Activated gamma-delta T cell treated with anti-CD3 and anti-CD28 coated beads, Interleukin-2, amount 50 U/mL, for 16 hours (primary cell): Measurements from ENCODE around the gene GPSM3.
"Not testable (repeated sequence)": the region's sequence is repeated elsewhere in the genome, so short reads cannot be mapped to it uniquely, and the experiment has no call there.

Experiments used
- DNase-seq: peaks from one replicate; pipeline ENCODE4 v3.0.0-alpha.2; 2020; ENCODE audit warnings: low read depth

GPSM3 gene

GRCh38 chr6:32187009-32187709, 5.3 kb downstream of the GPSM3 start:
- no peak for DNase-seq

GRCh38 chr6:32186151-32186840, 6.1 kb downstream of the GPSM3 start:
- DNase-seq = not testable (repeated sequence)

GRCh38 chr6:32185681-32186131, 6.7 kb downstream of the GPSM3 start:
- DNase-seq = not testable (repeated sequence)

- no peak for DNase-seq
Measured at GRCh38 chr6:32184084-32184640, 8.3 kb downstream of the GPSM3 start, which contains the start of gene AGER. TSS of gene AGER (minus strand) at chr6:32184253. CDS start at chr6:32184222, 31 bp downstream.

GRCh38 chr6:32183483-32184083, 8.9 kb downstream of the GPSM3 start:
- DNase-seq = no peak

GRCh38 chr6:32183030-32183429, 9.4 kb downstream of the GPSM3 start:
- no peak for DNase-seq

- no peak for DNase-seq
Measured at GRCh38 chr6:32182555-32182981, 9.9 kb downstream of the GPSM3 start.

- DNase-seq = no peak
Measured at GRCh38 chr6:32181915-32182529, 10.4 kb downstream of the GPSM3 start.

GRCh38 chr6:32181148-32181702, 11.2 kb downstream of the GPSM3 start:
- no peak for DNase-seq

- DNase-seq = no peak
Measured at GRCh38 chr6:32179766-32180405, 12.6 kb downstream of the GPSM3 start.

- no peak for DNase-seq
Measured at GRCh38 chr6:32178547-32179440, 13.6 kb downstream of the GPSM3 start.

GRCh38 chr6:32177788-32178546, 14.5 kb downstream of the GPSM3 start, which contains the start of gene RNF5:
TSS of gene RNF5 (plus strand) at chr6:32178405. CDS start at chr6:32178512, 107 bp downstream.
- DNase-seq = peak; percentile 91

GRCh38 chr6:32177183-32177787, 15.2 kb downstream of the GPSM3 start:
- no peak for DNase-seq

- DNase-seq = no peak
Measured at GRCh38 chr6:32176476-32177182, 15.8 kb downstream of the GPSM3 start.

- peak; percentile 96 for DNase-seq
Measured at GRCh38 chr6:32175711-32176475, 16.6 kb downstream of the GPSM3 start, which contains the start of gene AGPAT1. TSS of gene AGPAT1 (minus strand) at chr6:32176084. CDS start at chr6:32171496, 4,588 bp downstream.

- DNase-seq = no peak
Measured at GRCh38 chr6:32175322-32175710, 17.1 kb downstream of the GPSM3 start.

GRCh38 chr6:32174416-32174815, 18.0 kb downstream of the GPSM3 start:
- no peak for DNase-seq
